ENCODE measurements around the gene L3MBTL1.
A peak's percentile ranks its signal among the peaks of the same experiment; 100 is the strongest.
"Not testable (repeated sequence)": the region's sequence is repeated elsewhere in the genome, so short reads cannot be mapped to it uniquely, and the experiment has no call there.

L3MBTL1 gene

DNA sequence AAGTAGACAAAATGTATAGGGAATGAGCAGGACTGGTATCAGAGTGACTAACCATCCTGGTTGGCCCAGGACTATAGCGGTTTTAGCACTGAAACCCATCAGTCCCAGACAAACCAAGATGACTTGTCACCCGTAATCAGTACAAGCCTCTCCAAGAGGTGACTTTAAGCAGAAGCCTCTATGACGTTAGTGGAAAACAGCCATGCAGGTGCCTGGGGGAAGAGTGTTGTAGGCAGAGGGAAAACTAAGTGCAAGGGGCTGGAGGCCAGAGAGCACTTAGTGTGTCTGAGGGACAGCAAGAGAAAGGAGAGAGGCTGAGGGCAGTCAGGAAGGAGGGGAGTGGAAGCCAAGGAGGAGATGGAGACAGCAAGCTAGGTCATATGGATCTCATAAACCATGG lies 53.5 kb downstream of the L3MBTL1 start:
- DNase-seq (ENCODE audit: low read depth): no peak

GRCh38 chr20:43563429-43563828 lies 55.9 kb downstream of the L3MBTL1 start:
- peak; percentile 25 for DNase-seq (ENCODE audit: low read depth)

GRCh38 chr20:43563991-43564390 lies 56.5 kb downstream of the L3MBTL1 start:
- DNase-seq (ENCODE audit: low read depth): no peak

- no peak for DNase-seq (ENCODE audit: low read depth)
Observed at GRCh38 chr20:43564455-43564854, 57.0 kb downstream of the L3MBTL1 start.

GRCh38 chr20:43564993-43565757 lies 57.7 kb downstream of the L3MBTL1 start:
- no peak for DNase-seq (ENCODE audit: low read depth)

DNA sequence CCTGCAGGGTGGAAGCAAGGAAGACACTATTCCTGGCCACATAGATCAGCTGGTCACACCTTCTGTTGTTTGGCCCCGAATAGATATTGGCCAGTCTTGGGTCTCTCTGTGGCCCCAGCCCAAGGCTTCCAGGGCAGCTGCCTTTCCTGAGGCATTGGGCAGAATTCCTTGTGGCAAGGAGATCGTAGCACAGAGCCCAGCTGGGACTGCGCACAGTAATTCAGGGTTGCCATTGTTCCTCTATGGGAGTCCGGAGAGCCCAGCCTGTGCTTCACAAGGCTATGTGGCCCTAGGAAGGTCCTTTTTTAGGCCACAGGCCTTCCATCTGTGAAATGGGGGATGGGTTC lies 58.2 kb downstream of the L3MBTL1 start:
- no peak for DNase-seq (ENCODE audit: low read depth)

DNA sequence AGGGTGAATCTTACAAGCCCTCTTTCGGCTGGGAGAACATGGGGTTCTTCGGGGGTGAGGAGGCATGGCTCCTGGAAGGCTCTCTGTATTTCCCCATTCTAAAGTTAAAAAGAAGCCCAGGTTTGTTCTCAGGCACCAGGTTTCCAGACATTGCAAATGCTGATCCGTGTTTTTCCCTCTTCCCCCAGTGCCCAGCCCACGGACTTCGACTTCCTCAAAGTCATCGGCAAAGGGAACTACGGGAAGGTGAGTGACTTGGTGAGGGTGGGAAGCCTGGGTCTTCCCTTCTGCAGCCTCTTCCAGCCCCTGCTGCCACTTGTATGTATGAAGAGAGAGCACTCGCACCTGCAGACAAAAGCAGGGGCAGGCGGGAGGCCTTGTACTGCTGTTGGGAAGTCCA lies 60.0 kb downstream of the L3MBTL1 start:
- no peak for DNase-seq (ENCODE audit: low read depth)

DNA sequence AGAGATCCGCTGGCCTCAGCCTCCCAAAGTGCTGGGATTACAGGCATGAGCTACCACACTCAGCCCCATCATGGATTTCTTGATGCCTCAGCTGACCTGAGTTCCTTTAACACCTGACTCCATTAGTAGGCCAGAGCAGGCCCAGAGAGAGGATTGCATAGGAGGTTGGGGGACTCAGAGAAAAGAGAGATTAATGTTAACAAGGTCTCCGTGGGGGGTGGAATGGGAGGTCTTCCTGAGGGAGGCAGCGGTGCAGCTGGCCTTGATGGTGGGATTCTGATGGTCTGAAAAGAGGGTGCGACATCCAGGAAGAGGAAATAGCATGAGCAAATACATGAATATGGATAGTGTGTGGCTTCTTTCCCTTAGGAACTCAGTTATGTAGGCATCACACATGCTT lies 61.2 kb downstream of the L3MBTL1 start:
- no peak for DNase-seq (ENCODE audit: low read depth)

GRCh38 chr20:43569282-43569681 lies 61.8 kb downstream of the L3MBTL1 start:
- no peak for DNase-seq (ENCODE audit: low read depth)

DNA sequence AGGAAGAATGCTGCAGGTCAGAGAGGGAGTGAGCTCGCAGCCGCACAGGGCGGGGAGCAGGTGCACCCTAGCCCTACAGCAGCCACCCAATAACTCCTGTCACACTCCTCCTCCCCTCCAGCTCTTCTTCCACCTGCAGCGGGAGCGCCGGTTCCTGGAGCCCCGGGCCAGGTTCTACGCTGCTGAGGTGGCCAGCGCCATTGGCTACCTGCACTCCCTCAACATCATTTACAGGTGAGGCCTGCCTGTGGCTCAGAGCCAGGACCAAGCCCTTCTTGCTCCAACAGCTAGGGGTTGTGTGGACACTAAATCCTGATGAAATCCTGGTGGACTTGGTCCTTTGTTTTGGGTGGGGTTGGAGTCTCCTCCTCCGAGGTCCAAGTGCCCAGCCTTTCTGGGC lies 63.0 kb downstream of the L3MBTL1 start:
- DNase-seq (ENCODE audit: low read depth): no peak

DNA sequence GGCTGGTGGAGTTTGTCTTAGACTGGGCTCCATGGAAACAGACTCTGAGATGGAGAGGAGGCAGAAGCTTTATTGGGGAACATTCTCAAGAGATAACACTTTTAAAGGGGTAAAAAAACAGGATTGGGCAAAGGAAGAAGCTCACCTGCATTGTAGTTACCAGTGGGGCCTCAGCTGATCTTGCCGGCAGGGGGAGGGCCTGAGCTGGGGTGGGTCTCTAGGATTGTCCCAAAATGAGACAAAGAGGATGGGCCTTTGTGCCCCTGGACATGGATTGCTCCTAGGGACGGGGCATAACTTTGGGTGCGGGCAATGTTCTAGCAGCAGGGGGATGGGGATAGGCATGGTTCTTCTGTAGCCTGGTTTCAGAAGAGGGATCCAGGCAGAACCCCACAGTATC lies 63.8 kb downstream of the L3MBTL1 start:
- DNase-seq (ENCODE audit: low read depth): no peak

DNA sequence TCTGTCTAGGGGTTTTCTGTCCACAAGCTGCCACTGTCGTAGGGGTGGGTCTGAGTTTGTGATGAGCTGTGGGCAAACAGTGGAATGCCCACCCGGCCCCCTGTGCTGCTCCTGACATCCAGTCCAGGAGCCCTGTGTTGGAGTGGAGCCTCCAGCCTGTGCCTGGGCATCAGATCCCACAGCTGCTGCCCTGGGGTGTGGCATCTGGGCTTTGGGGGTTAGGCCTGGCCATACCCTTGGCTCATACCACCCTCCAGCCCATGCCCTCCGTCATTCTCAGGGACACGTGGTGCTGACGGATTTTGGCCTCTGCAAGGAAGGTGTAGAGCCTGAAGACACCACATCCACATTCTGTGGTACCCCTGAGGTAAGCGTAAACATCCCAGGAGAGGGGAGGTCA lies 64.3 kb downstream of the L3MBTL1 start:
- DNase-seq (ENCODE audit: low read depth): no peak

DNA sequence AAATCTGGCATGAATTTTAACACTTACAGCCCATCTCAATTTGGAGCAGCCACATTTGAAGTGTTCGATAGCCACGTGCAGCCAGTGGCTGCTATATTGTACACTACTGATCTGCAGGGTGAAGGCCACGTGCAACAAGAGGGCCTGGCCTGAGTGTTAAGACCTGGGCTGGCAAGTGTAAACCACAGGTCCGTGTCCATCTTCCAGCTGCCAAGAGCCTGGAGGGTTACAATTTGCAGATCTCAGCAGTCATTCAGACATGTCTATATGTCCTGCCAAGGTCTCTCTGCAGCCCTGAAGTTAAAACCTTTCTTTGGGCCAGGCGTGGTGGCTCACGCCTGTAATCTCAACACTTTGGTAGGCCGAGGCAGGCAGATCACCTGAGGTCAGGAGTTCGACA lies 65.4 kb downstream of the L3MBTL1 start:
- no peak for DNase-seq (ENCODE audit: low read depth)

GRCh38 chr20:43576108-43576507 lies 68.6 kb downstream of the L3MBTL1 start:
- no peak for DNase-seq (ENCODE audit: low read depth)

- DNase-seq (ENCODE audit: low read depth): no peak
Observed at GRCh38 chr20:43579861-43580793, 72.6 kb downstream of the L3MBTL1 start.

GRCh38 chr20:43583133-43583864 lies 75.8 kb downstream of the L3MBTL1 start:
- no peak for DNase-seq (ENCODE audit: low read depth)

GRCh38 chr20:43583982-43584432 lies 76.5 kb downstream of the L3MBTL1 start:
- DNase-seq (ENCODE audit: low read depth): peak; percentile 99

DNA sequence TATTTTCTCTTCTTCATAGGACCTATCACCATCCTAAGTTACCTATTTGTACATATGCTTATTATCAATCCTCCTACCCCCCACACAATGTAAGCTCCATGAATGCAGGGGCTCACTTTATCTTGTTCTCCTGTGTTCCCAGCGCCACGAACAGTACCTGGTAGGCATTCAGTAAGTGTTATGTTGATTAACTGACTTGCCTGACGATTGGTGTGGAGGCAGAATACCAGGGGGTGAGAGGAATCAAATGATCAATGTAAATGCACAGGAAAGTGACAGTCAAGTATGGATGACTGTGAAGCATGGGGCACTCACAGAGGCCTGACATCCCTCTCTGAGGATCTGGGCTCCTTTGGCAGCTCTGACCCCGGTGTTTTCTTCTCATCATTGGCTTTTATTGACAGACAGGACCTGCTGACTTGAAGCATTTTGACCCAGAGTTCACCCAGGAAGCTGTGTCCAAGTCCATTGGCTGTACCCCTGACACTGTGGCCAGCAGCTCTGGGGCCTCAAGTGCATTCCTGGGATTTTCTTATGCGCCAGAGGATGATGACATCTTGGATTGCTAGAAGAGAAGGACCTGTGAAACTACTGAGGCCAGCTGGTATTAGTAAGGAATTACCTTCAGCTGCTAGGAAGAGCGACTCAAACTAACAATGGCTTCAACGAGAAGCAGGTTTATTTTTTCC lies 77.1 kb downstream of the L3MBTL1 start:
- peak; percentile 83 for DNase-seq (ENCODE audit: low read depth)

- DNase-seq (ENCODE audit: low read depth): no peak
Observed at GRCh38 chr20:43586641-43587040, 79.1 kb downstream of the L3MBTL1 start.

GRCh38 chr20:43588526-43588925 lies 81.0 kb downstream of the L3MBTL1 start:
- not testable (repeated sequence) for DNase-seq (ENCODE audit: low read depth)

- no peak for DNase-seq (ENCODE audit: low read depth)
Observed at GRCh38 chr20:43590036-43590391, 82.5 kb downstream of the L3MBTL1 start.
